Astrocyte (in vitro differentiated cells and primary cell): Measurements from ENCODE around the gene ANKRD33B.

Experiments
- CTCF ChIP-seq: IDR thresholded peaks from 2 replicates; pipeline ENCODE4 v1.5.1; 2011; ENCODE audit warnings: low read depth, mild to moderate bottlenecking, inconsistent platforms, low read length, moderate library complexity; ENCODE audit not compliant: insufficient read depth
- EZH2 ChIP-seq: IDR thresholded peaks from 2 replicates; pipeline ENCODE4 v1.6.1; 2012; ENCODE audit warnings: mild to moderate bottlenecking, low read length, inconsistent platforms; ENCODE audit not compliant: insufficient read depth

DNA sequence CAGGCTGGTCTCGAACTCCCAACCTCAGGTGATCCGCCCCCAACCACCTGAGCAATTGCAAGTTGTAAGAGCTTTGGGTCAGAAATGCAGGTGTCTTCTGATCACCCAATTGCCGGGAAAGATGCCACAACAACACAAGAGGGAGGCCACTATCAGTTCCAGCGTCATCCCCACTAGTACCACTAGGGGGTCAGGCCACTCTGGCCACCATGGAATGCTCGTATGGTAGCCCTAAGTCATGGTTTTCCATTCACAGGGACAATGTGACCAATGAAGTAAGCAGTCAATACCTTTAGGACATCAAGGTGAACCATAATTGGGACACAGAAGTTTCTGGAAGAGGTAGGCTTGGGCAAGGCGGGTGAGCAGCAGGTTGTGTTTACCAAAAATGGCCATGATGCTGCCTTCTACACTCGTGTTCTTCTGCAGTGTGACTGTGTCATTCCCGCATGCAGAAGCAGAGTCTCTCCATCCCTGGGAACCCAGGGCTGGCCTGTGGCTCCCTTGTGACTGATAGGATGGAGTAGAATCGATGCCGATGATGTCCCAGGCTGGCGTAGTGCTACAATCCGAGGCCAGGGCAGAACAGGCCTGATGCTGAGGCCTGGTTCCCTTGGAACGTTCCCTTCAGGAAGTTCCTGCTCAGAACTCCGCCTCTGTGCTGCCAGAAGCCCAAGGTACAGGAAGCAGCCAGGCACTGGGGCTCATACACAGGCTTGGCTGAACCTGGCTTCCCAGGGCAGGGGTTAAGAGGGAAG is 42.2 kb upstream of the ANKRD33B start:
- TF ChIP-seq CTCF, result peak; percentile 15
- TF ChIP-seq EZH2, result no peak
